H1 (cell line): ENCODE results near the gene EEF1AKMT1.

Experiments used
- BCL11A ChIP-seq, 2 experiments: IDR thresholded peaks; one replicate each; pipeline ENCODE4 v1.6.1; 2011; ENCODE audit warnings: low read depth in 2 of 2, low read length in 2 of 2, mild to moderate bottlenecking in 2 of 2
- CREB1 ChIP-seq: IDR thresholded peaks from 2 replicates; pipeline ENCODE4 v1.6.1; 2012; ENCODE audit warnings: inconsistent platforms
- HDAC2 ChIP-seq, 2 experiments: fragments of 300-600 bp in 1 of 2; sonication (generic) in 1 of 2; IDR thresholded peaks; 2 replicates each; pipeline ENCODE4 v1.6.1; 2011 to 2012; ENCODE audit warnings: low read depth in 2 of 2, low read length in 2 of 2, mild to moderate bottlenecking in 2 of 2, moderate library complexity in 2 of 2, borderline replicate concordance in 1 of 2, inconsistent platforms in 1 of 2
- NRF1 ChIP-seq: IDR thresholded peaks from 2 replicates; pipeline ENCODE4 v1.6.1; 2011; ENCODE audit warnings: mild to moderate bottlenecking, low read depth, low read length, improper control_type of control experiment
- POLR2A ChIP-seq, 2 experiments: IDR thresholded peaks; 1 replicate in 1 of 2; 2 replicates in 1 of 2; pipeline ENCODE4 v1.6.1; 2011; ENCODE audit warnings: low read depth in 2 of 2, low read length in 2 of 2, mild to moderate bottlenecking in 2 of 2; ENCODE audit errors: control extremely low read depth in 1 of 2
- POLR2AphosphoS5 ChIP-seq: IDR thresholded peaks from 2 replicates; pipeline ENCODE4 v1.6.1; 2011; ENCODE audit warnings: low read depth, low read length
- RFX5 ChIP-seq: IDR thresholded peaks from 2 replicates; pipeline ENCODE4 v1.6.1; 2011; ENCODE audit warnings: low read depth, low read length, improper control_type of control experiment, borderline replicate concordance
- RXRA ChIP-seq: IDR thresholded peaks from 2 replicates; pipeline ENCODE4 v1.6.1; 2011; ENCODE audit warnings: low read depth, mild to moderate bottlenecking, low read length, moderate library complexity; ENCODE audit not compliant: insufficient read depth
- TAF1 ChIP-seq: IDR thresholded peaks from 2 replicates; pipeline ENCODE4 v1.6.1; 2011; ENCODE audit warnings: mild to moderate bottlenecking, low read depth, low read length
- TBP ChIP-seq: IDR thresholded peaks from 2 replicates; pipeline ENCODE4 v1.6.1; 2011; ENCODE audit warnings: low read depth, low read length, improper control_type of control experiment
- TEAD4 ChIP-seq: IDR thresholded peaks from 2 replicates; pipeline ENCODE4 v1.6.1; 2012; ENCODE audit warnings: low read depth, low read length, inconsistent platforms, mixed read lengths
- TF ChIP-seq, protein P1 (sequence below), 3 experiments: IDR thresholded peaks; 1 replicate in 2 of 3; 2 replicates in 1 of 3; pipeline versions ENCODE4 v1.5.1 to v1.6.1; 2011; ENCODE audit warnings: low read length in 3 of 3, mild to moderate bottlenecking in 3 of 3, inconsistent platforms in 2 of 3, low read depth in 1 of 3, moderate library complexity in 1 of 3; ENCODE audit not compliant: insufficient read depth in 1 of 3; ENCODE audit errors: control extremely low read depth in 1 of 3
- TF ChIP-seq, protein P2 (sequence below): IDR thresholded peaks from 2 replicates; pipeline ENCODE4 v1.6.1; 2011; ENCODE audit warnings: low read depth, mild to moderate bottlenecking, low read length; ENCODE audit not compliant: insufficient read depth

DNA sequence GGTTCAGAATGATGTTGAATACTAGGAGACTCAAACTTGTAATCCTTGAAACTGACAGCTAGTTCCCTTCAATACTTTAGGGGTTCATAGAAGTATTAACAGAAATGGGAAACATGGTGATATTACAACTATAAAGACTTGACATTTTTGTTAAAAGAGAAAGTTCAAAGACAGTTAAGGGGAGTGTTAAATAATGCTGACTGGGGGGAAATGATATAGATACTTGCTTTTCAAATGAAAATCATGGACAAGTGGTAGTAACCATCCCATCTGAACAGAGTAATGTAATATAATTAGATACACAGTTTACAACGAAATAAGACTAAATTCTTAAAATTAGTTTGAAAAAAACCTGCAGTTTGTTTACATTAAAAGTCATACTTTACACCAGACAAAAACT is 6.6 kb upstream of the EEF1AKMT1 start:
- TF ChIP-seq, protein P1, sequence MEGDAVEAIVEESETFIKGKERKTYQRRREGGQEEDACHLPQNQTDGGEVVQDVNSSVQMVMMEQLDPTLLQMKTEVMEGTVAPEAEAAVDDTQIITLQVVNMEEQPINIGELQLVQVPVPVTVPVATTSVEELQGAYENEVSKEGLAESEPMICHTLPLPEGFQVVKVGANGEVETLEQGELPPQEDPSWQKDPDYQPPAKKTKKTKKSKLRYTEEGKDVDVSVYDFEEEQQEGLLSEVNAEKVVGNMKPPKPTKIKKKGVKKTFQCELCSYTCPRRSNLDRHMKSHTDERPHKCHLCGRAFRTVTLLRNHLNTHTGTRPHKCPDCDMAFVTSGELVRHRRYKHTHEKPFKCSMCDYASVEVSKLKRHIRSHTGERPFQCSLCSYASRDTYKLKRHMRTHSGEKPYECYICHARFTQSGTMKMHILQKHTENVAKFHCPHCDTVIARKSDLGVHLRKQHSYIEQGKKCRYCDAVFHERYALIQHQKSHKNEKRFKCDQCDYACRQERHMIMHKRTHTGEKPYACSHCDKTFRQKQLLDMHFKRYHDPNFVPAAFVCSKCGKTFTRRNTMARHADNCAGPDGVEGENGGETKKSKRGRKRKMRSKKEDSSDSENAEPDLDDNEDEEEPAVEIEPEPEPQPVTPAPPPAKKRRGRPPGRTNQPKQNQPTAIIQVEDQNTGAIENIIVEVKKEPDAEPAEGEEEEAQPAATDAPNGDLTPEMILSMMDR (IDR thresholded peaks at IDR 0.05; ENCODE audit: control extremely low read depth in 1 of 3, insufficient read depth in 1 of 3, low read depth in 1 of 3, low read length in 3 of 3), result no peak
- no peak for TF ChIP-seq TEAD4
- TF ChIP-seq TAF1, result no peak
- TF ChIP-seq POLR2AphosphoS5, result no peak
- no peak for TF ChIP-seq POLR2A (IDR thresholded peaks at IDR 0.05; ENCODE audit: control extremely low read depth in 1 of 2, low read depth in 2 of 2, low read length in 2 of 2)
- no peak for TF ChIP-seq TBP
- TF ChIP-seq NRF1, result no peak
- TF ChIP-seq BCL11A (IDR thresholded peaks at IDR 0.05; ENCODE audit: low read depth in 2 of 2, low read length in 2 of 2), result no peak
- TF ChIP-seq HDAC2 (IDR thresholded peaks at IDR 0.05; ENCODE audit: borderline replicate concordance in 1 of 2, low read depth in 2 of 2, low read length in 2 of 2), result no peak
- TF ChIP-seq RFX5, result no peak
- no peak for TF ChIP-seq RXRA
- no peak for TF ChIP-seq CREB1
- TF ChIP-seq, protein P2, sequence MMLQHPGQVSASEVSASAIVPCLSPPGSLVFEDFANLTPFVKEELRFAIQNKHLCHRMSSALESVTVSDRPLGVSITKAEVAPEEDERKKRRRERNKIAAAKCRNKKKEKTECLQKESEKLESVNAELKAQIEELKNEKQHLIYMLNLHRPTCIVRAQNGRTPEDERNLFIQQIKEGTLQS, result no peak
